Bronchial epithelial cell (primary cell): ENCODE measurements around the gene SETBP1. TPM values are rescaled to one million over a fixed set of nuclear protein-coding genes. Genes with fewer than 3 reads are reported as not detected.
A peak's percentile ranks its signal among the peaks of the same experiment; 100 is the strongest.

Experiments used
- DNase-seq: peaks from one replicate; pipeline ENCODE4 v3.0.0-alpha.2; 2010; ENCODE audit warnings: low read depth
- FAIRE-seq: peaks from 2 replicates; lab custom pipeline; 2011; peaks lifted over from hg19 to GRCh38; lab: Jason Lieb, UNC
- H3K27me3 ChIP-seq: 2 replicates; pipeline ENCODE4 v1.5.1; 2011; ENCODE audit warnings: low read length; ENCODE audit not compliant: control insufficient read depth, insufficient read depth
- H3K36me3 ChIP-seq: 2 replicates; pipeline ENCODE4 v1.5.1; 2011; ENCODE audit warnings: low read length; ENCODE audit not compliant: control insufficient read depth, insufficient read depth
- H3K4me3 ChIP-seq: 2 replicates; pipeline ENCODE4 v1.5.1; 2011; ENCODE audit warnings: mild to moderate bottlenecking, low read depth, low read length, control low read depth
- CTCF ChIP-seq: IDR thresholded peaks from 2 replicates; pipeline ENCODE4 v1.5.1; 2011; ENCODE audit warnings: mild to moderate bottlenecking, moderate library complexity, low read length, control low read depth, inconsistent platforms; ENCODE audit not compliant: insufficient read depth, severe bottlenecking
- total RNA-seq: library from RNA; depleted of rRNA; stranded (reverse); fragments of >200 nt; gene quantifications from 2 replicates; pipeline ENCODE4 v1.2.1, GENCODE V29; 2014

The SETBP1 gene
- total RNA-seq, 1 donor from 2014 or later, result 1.8 TPM

- Histone ChIP-seq H3K36me3 (no peaks in the 10 kb centered on the region), H3K27me3 (no peaks in the 10 kb centered on the region), H3K4me3 (no peak overlapping the region)
- DNase-seq (no peak), FAIRE-seq (no peak)
- TF ChIP-seq CTCF, result no peak
Observed at GRCh38 chr18:44957025-44957424, 276.3 kb downstream of the SETBP1 start.

- no peak overlapping the region for H3K4me3 ChIP-seq
- TF ChIP-seq CTCF, result no peak
- H3K36me3 ChIP-seq, result no peaks in the 10 kb centered on the region
- FAIRE-seq (no peak), DNase-seq (no peak)
- H3K27me3 ChIP-seq, result no peaks in the 10 kb centered on the region
Observed at GRCh38 chr18:44957461-44957860, 276.8 kb downstream of the SETBP1 start.

GRCh38 chr18:44958040-44958439 is 277.4 kb downstream of the SETBP1 start:
- FAIRE-seq (no peak), DNase-seq (no peak)
- Histone ChIP-seq H3K4me3 (no peak overlapping the region), H3K27me3 (no peaks in the 10 kb centered on the region), H3K36me3 (no peaks in the 10 kb centered on the region)
- no peak for TF ChIP-seq CTCF

- FAIRE-seq (no peak), DNase-seq (peak; percentile 81)
- Histone ChIP-seq H3K4me3 (no peak overlapping the region), H3K36me3 (no peaks in the 10 kb centered on the region), H3K27me3 (no peaks in the 10 kb centered on the region)
- TF ChIP-seq CTCF, result no peak
Observed at GRCh38 chr18:44958455-44958854, 277.8 kb downstream of the SETBP1 start.

GRCh38 chr18:44959013-44959412 is 278.3 kb downstream of the SETBP1 start:
- no peak for TF ChIP-seq CTCF
- DNase-seq (no peak), FAIRE-seq (no peak)
- no peak overlapping the region for H3K4me3 ChIP-seq
- H3K36me3 ChIP-seq, result no peaks in the 10 kb centered on the region
- H3K27me3 ChIP-seq, result no peaks in the 10 kb centered on the region

- Histone ChIP-seq H3K4me3 (no peak overlapping the region), H3K36me3 (no peaks in the 10 kb centered on the region), H3K27me3 (no peaks in the 10 kb centered on the region)
- TF ChIP-seq CTCF, result no peak
- peak; percentile 56 for DNase-seq
- no peak for FAIRE-seq
Observed at GRCh38 chr18:44960580-44960979, 279.9 kb downstream of the SETBP1 start.
